Ovary (tissue), 3 donors: ENCODE results near the gene KCNB1.

Experiments used
- CTCF ChIP-seq, 3 donors: fragments of 450-650 bp in 2 of 3; fragments of 200-600 bp in 1 of 3; IDR thresholded peaks; one replicate each; pipeline versions ENCODE4 v1.5.1 to v1.8.0; 2016 to 2022; ENCODE audit warnings: antibody characterized with exemption in 3 of 3, mild to moderate bottlenecking in 1 of 3
- POLR2A ChIP-seq: fragments of 450-650 bp; IDR thresholded peaks from one replicate; pipeline ENCODE4 v1.6.1; 2017; ENCODE audit warnings: antibody characterized with exemption, mild to moderate bottlenecking, moderate library complexity
- donor health status: DM: no; HTN: no; CAD: no.

- TF ChIP-seq CTCF (IDR thresholded peaks at IDR 0.05) (no peak), POLR2A (no peak)
Observed at GRCh38 chr20:49356676-49357075, 125.8 kb downstream of the KCNB1 start.
